GM12878 (cell line): ENCODE measurements around the gene ENGASE. TPM values are rescaled to one million over a fixed set of nuclear protein-coding genes. Genes with fewer than 3 reads are reported as not detected.

Experiments
- ATAC-seq: fragments of 200-7000 bp; cut with Tn5 transposase; 3 replicates; pipeline ENCODE4 v1.9.1; 2020; ENCODE audit warnings: mild to moderate bottlenecking, moderate library complexity
- BruUV-seq: library from RNA; stranded (reverse); fragments of 400-500 nt; replicated peaks from 2 replicates; lab custom pipeline; 2021; lab: Mats Ljungman, UMichigan
- CTCF ChIA-PET: fragments of 300-600 bp; sonication (Branson Sonifier 250); formaldehyde crosslinking; extraction: SDS; loops from one replicate; lab custom pipeline; 2021; ENCODE audit warnings: inconsistent platforms; lab: Yijun Ruan, JAX
- POLR2A ChIA-PET: fragments of 350-600 bp; formaldehyde crosslinking; extraction: SDS; loops from one replicate; lab custom pipeline; 2021; ENCODE audit warnings: inconsistent platforms; lab: Charles Lee
- RAD21 ChIA-PET: fragments of 300-600 bp; sonication (Branson Sonifier 250); formaldehyde crosslinking; loops from one replicate; lab custom pipeline; 2023; ENCODE audit warnings: antibody characterized with exemption; ENCODE audit not compliant: unreplicated experiment; lab: Charles Lee
- SMC1A ChIA-PET: fragments of 300-600 bp; sonication (Branson Sonifier 250); formaldehyde crosslinking; loops from one replicate; lab custom pipeline; 2023; ENCODE audit not compliant: unreplicated experiment, uncharacterized antibody; lab: Charles Lee
- DNase-seq: peaks from one replicate; pipeline ENCODE4 v3.0.0-alpha.2; 2011; ENCODE audit warnings: low read depth, low spot score
- FAIRE-seq: peaks from 3 replicates; lab custom pipeline; 2011; peaks lifted over from hg19 to GRCh38; lab: Jason Lieb, UNC
- H2AFZ ChIP-seq: 2 replicates; pipeline ENCODE4 v1.6.0; 2011; ENCODE audit warnings: low read depth, low read length, control low read depth; ENCODE audit not compliant: control insufficient read depth
- H3K27ac ChIP-seq: 2 replicates; pipeline ENCODE4 v1.5.1; 2011; ENCODE audit warnings: control low read depth; ENCODE audit not compliant: control insufficient read depth, insufficient read depth
- H3K27me3 ChIP-seq, 2 experiments: replicated peaks in 1 of 2; 2 replicates each; pipeline versions ENCODE4 v1.6.0 to v1.6.1; 2011; ENCODE audit warnings: low read length in 1 of 2; ENCODE audit not compliant: control insufficient read depth in 2 of 2, insufficient read depth in 2 of 2
- H3K36me3 ChIP-seq, 2 experiments: 2 replicates each; pipeline ENCODE4 v1.5.1; 2011; ENCODE audit warnings: low read length in 1 of 2; ENCODE audit not compliant: control insufficient read depth in 2 of 2, insufficient read depth in 2 of 2
- H3K4me1 ChIP-seq: 2 replicates; pipeline ENCODE4 v1.6.1; 2011; ENCODE audit warnings: mild to moderate bottlenecking, low read length, moderate library complexity, mixed read lengths; ENCODE audit not compliant: control insufficient read depth, insufficient read depth
- H3K4me2 ChIP-seq: 2 replicates; pipeline ENCODE4 v1.6.0; 2011; ENCODE audit warnings: control low read depth; ENCODE audit not compliant: control insufficient read depth, insufficient read depth
- H3K4me3 ChIP-seq: fragments of 200-600 bp; sonication (generic); 2 replicates; pipeline ENCODE4 v1.5.1; 2016
- H3K79me2 ChIP-seq: 2 replicates; pipeline ENCODE4 v1.6.0; 2011; ENCODE audit warnings: low read length; ENCODE audit not compliant: control insufficient read depth, insufficient read depth
- H3K9ac ChIP-seq: 2 replicates; pipeline ENCODE4 v1.8.0; 2011; ENCODE audit warnings: low read length, control low read depth, mixed read lengths; ENCODE audit not compliant: control insufficient read depth, insufficient read depth
- H3K9me3 ChIP-seq: replicated peaks from 3 replicates; pipeline ENCODE4 v1.5.1; 2011; ENCODE audit warnings: mild to moderate bottlenecking, low read length; ENCODE audit not compliant: control insufficient read depth, insufficient read depth
- H4K20me1 ChIP-seq: 2 replicates; pipeline ENCODE4 v1.6.0; 2011; ENCODE audit not compliant: control insufficient read depth, insufficient read depth
- CBX3 ChIP-seq: fragments of 200-600 bp; sonication (generic); IDR thresholded peaks from 2 replicates; pipeline ENCODE4 v1.6.1; 2016; ENCODE audit warnings: low read depth, borderline replicate concordance
- EED ChIP-seq: sonication (generic); IDR thresholded peaks from 2 replicates; pipeline ENCODE4 v1.6.1; 2016; ENCODE audit warnings: antibody characterized with exemption, low read depth
- IRF3 ChIP-seq: fragments of 450-650 bp; IDR thresholded peaks from 2 replicates; pipeline ENCODE4 v1.6.1; 2014; ENCODE audit warnings: mild to moderate bottlenecking
- MXI1 ChIP-seq: fragments of 150-350 bp; IDR thresholded peaks from 2 replicates; pipeline ENCODE4 v1.6.1; 2011; ENCODE audit warnings: low read depth, mild to moderate bottlenecking, inconsistent platforms, low read length, improper control_type of control experiment
- POLR2A ChIP-seq: IDR thresholded peaks from 2 replicates; pipeline ENCODE4 v1.6.1; 2011; ENCODE audit warnings: low read depth, mild to moderate bottlenecking, low read length
- RELB ChIP-seq: fragments of 450-650 bp; IDR thresholded peaks from 2 replicates; pipeline ENCODE4 v1.6.1; 2017; ENCODE audit warnings: low read depth, mild to moderate bottlenecking, moderate library complexity
- SRF ChIP-seq, 2 experiments: IDR thresholded peaks; 2 replicates each; pipeline ENCODE4 v1.6.1; 2011; ENCODE audit warnings: low read depth in 2 of 2, low read length in 2 of 2, mild to moderate bottlenecking in 1 of 2, moderate library complexity in 1 of 2
- TCF3 ChIP-seq: IDR thresholded peaks from 2 replicates; pipeline ENCODE4 v1.6.1; 2012; ENCODE audit warnings: low read depth, mild to moderate bottlenecking, low read length, borderline replicate concordance; ENCODE audit not compliant: insufficient read depth
- YBX1 ChIP-seq: fragments of 450-650 bp; IDR thresholded peaks from 2 replicates; pipeline ENCODE4 v1.6.1; 2016; ENCODE audit warnings: antibody characterized with exemption
- ZBED1 ChIP-seq: IDR thresholded peaks from 2 replicates; pipeline ENCODE4 v1.6.1; 2016; ENCODE audit warnings: borderline replicate concordance
- ZNF207 ChIP-seq: fragments of 450-650 bp; IDR thresholded peaks from 2 replicates; pipeline ENCODE4 v1.6.1; 2014; ENCODE audit warnings: antibody characterized with exemption, mild to moderate bottlenecking, borderline replicate concordance
- ZSCAN29 ChIP-seq: fragments of 450-650 bp; IDR thresholded peaks from 2 replicates; pipeline ENCODE4 v1.6.1; 2017; ENCODE audit warnings: mild to moderate bottlenecking, moderate library complexity
- WGBS: methylation state at CpG from one replicate; pipeline ENCODE4 v1.1.6; 2016; ENCODE audit warnings: low lambda C conversion rate; ENCODE audit not compliant: insufficient replicate concordance, insufficient coverage; ENCODE audit errors: missing lambda C conversion rate; 5-methylcytosine and 5-hydroxymethylcytosine counted together
- in situ Hi-C: fragments of 300-500 bp; cut with MboI; formaldehyde crosslinking; loops from 9 replicates; pipeline ENCODE4 v1.14.3; 2018; ENCODE audit warnings: mixed read lengths
- intact Hi-C: fragments of 100-400 bp; cut with micrococcal nuclease; formaldehyde crosslinking; loops from one replicate; pipeline ENCODE4 v1.14.2; 2022; ENCODE audit not compliant: unreplicated experiment
- polyA plus RNA-seq, 11 experiments: library from polyadenylated mRNA; depleted of rRNA in 4 of 11; unstranded in 6 of 11; stranded (reverse) in 5 of 11; fragments of >200 nt; fragmentation: Nextera tagmentation in 4 of 11; fragmentation: Illumina TruSeq in 1 of 11; extraction: Ambion mirVana in 4 of 11; extraction: Trizol in 1 of 11; gene quantifications; 1 replicate in 1 of 11; 2 replicates in 10 of 11; pipeline versions ENCODE4 v1.2.1 to v1.2.3, GENCODE V29; 2011 to 2016; ENCODE audit warnings: inconsistent platforms in 2 of 11, missing spikeins in 2 of 11, low read depth in 1 of 11
- total RNA-seq, 4 experiments: library from RNA; depleted of rRNA in 3 of 4; stranded (reverse); fragments of >200 nt in 3 of 4; fragmentation: Illumina TruSeq in 1 of 4; extraction: Trizol in 1 of 4; gene quantifications; 2 replicates each; pipeline versions ENCODE4 v1.2.1 to v1.2.3, GENCODE V29; 2013 to 2021
- TF ChIP-seq, protein P1 (sequence below): IDR thresholded peaks from 2 replicates; pipeline ENCODE4 v1.6.1; 2012; ENCODE audit warnings: low read depth, low read length, improper control_type of control experiment
- TF ChIP-seq, protein P2 (sequence below): fragments of 450-650 bp; IDR thresholded peaks from 2 replicates; pipeline ENCODE4 v1.6.1; 2017; ENCODE audit warnings: mild to moderate bottlenecking, low read depth, inconsistent platforms; ENCODE audit not compliant: poor library complexity, severe bottlenecking

Gene ENGASE
- total and polyA plus RNA-seq, 10 of the 15 experiments (the other 5 are each of a cell fraction or from before 2014, with no cell fraction given): 0.18 to 28.9 (median 10.5) TPM

DNA sequence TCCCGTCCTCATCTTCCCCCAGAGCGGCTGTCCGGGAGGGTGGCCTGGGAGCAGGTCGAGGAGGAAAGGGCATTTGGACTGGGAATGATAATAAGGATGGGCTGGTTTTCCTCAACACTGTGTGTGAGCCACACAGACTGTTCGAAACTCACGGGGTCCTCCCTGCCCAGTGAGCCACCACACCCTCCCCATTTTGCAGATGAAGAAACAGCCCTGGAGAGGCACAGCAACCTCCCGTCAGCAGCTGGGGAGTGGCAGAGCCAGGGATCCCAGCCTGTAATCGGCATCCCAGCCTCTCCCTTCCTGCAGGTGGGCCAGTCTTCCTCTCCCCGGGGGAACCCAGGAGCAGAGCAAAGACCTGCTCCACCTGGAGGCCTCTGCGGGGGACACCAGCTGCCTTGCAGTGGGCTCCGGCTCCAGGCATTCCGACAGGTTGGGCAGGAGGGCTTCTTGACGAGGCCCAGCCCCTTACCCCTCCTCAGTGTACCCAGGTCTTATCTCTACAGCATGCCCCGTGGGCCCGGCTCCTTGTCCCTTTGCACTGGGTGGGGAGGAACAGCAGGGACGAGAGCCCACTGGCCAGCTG is 23.8 kb downstream of the ENGASE start:
- ChIA-PET CTCF (no interaction called here), RAD21 (no interaction called here), SMC1A (no interaction called here), POLR2A (no interaction called here)
- ATAC-seq (no peak), DNase-seq (no peak), FAIRE-seq (no peak)
- Histone ChIP-seq H3K9ac (no peak overlapping the region), H3K27ac (no peak overlapping the region), H4K20me1 (no peaks in the 10 kb centered on the region), H2AFZ (no peak overlapping the region), H3K36me3 (no peaks in the 10 kb centered on the region), H3K4me3 (no peak overlapping the region), H3K79me2 (no peaks in the 10 kb centered on the region), H3K4me1 (no peaks in the 10 kb centered on the region), H3K9me3 (no peaks in the 10 kb centered on the region), H3K27me3 (no peaks in the 10 kb centered on the region; a peak in 3 of 4 replicates), H3K4me2 (no peak overlapping the region)
- TF ChIP-seq IRF3: no peak
- TF ChIP-seq MXI1: no peak
- no peak for TF ChIP-seq SRF (IDR thresholded peaks at IDR 0.05; ENCODE audit: low read depth in 2 of 2, low read length in 2 of 2)
- no peak for TF ChIP-seq ZNF207
- TF ChIP-seq TCF3: no peak
- TF ChIP-seq, protein P1, sequence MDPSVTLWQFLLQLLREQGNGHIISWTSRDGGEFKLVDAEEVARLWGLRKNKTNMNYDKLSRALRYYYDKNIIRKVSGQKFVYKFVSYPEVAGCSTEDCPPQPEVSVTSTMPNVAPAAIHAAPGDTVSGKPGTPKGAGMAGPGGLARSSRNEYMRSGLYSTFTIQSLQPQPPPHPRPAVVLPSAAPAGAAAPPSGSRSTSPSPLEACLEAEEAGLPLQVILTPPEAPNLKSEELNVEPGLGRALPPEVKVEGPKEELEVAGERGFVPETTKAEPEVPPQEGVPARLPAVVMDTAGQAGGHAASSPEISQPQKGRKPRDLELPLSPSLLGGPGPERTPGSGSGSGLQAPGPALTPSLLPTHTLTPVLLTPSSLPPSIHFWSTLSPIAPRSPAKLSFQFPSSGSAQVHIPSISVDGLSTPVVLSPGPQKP: no peak
- TF ChIP-seq EED: no peak
- no peak for TF ChIP-seq POLR2A
- no peak for TF ChIP-seq YBX1
- TF ChIP-seq CBX3: no peak
- TF ChIP-seq RELB: no peak
- TF ChIP-seq ZSCAN29: no peak
- TF ChIP-seq, protein P2, sequence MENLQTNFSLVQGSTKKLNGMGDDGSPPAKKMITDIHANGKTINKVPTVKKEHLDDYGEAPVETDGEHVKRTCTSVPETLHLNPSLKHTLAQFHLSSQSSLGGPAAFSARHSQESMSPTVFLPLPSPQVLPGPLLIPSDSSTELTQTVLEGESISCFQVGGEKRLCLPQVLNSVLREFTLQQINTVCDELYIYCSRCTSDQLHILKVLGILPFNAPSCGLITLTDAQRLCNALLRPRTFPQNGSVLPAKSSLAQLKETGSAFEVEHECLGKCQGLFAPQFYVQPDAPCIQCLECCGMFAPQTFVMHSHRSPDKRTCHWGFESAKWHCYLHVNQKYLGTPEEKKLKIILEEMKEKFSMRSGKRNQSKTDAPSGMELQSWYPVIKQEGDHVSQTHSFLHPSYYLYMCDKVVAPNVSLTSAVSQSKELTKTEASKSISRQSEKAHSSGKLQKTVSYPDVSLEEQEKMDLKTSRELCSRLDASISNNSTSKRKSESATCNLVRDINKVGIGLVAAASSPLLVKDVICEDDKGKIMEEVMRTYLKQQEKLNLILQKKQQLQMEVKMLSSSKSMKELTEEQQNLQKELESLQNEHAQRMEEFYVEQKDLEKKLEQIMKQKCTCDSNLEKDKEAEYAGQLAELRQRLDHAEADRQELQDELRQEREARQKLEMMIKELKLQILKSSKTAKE: no peak
- TF ChIP-seq ZBED1: no peak
- intact Hi-C loops (no loop called here), in situ Hi-C loops (no loop called here)
- no TSS peak for BruUV-seq
- 34% methylated on average over 15 of the region's 16 CpGs for WGBS
